HG03378 (cell line): ENCODE results near the gene CIPC.

Source experiments
- ATAC-seq: cut with Tn5 transposase; IDR thresholded peaks from one replicate; pipeline ENCODE4 v1.9.1; 2021; ENCODE audit warnings: mild to moderate bottlenecking, moderate library complexity; ENCODE audit not compliant: unreplicated experiment

CIPC gene

DNA sequence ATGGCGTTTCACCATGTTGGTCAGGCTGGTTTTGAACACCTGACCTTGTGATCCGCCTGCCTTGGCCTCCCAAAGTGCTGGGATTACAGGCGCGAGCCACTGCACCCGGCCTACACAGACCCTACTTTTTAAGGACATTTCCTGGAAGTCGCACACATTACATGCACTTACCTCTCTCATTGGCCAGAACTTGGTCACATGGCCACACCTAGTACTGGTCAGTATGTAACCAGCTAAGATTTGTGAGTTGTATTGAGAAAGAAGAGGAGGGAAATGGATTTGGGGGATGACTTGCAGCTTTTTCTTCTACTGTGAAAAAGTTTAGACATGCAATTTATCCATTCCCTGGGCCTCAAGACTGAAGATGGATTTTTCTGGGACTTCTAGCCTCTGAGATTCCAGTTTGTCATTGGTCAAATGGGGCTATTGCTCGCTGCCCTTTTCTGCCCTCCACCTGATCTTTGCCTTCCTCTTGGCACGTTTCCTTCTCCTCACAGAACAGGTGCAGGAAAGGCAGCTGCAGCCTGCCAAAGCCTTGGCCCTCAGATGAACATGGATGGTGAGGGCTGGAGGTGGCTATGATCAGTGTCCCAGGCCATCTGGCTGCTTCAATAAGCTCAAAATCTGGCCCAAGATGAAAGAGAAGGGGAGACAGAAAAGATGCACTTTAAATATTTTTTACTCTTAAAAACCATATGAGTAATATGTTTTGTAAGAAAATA lies 50.6 kb downstream of the CIPC start:
- no peak for ATAC-seq

- no peak for ATAC-seq
Observed at GRCh38 chr14:77151245-77151644, 53.2 kb downstream of the CIPC start.

DNA sequence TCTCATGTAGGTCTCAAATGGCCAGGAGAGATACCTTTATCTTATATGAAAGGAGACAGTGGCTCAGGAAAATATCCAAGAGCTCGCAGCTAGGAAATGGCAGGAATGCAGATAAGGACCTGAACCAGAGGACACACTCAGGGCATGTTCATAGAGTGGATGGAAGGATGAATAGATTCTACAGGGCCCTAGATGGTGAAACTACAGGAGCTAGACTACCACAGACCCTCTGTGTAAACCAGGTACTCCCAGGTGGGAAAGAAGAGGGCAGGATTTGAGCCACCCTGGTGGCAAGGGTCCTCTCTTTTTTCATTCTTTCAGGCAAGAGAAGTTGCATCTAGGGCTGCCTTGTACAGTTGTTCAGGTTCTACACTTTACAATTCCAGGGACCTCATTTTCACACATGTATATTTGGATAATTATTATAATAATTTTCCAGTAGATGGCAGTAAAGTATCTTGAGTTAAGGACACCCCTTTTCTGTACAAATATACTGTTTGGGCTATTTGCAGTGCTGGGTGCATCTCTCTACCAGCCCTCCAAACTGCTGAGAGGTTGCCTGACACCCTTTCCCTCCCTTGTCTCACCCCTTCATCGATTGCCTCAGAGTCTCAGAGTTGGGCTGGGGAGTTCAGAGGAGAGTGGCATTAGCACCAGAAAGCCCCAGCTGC lies 54.0 kb downstream of the CIPC start:
- no peak for ATAC-seq

DNA sequence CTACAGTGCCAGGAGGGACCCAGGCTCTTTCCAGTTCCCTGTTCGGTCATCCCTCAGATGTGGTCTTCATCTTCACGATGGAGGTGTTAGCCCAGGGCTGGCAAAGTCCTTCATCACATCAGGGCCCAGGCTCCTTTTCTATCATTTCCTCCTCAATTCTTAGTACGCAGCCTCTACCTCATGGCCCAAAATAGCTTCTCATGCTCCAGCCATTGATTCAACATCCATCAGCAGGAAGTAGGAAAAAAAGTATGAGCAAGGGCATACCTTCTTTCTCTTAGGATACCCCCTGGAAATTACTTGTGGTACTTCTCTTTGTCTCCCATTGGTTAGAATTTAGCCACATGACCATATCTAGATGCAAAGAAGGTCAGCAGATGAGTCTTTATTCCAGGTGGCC lies 55.7 kb downstream of the CIPC start:
- no peak for ATAC-seq

GRCh38 chr14:77154421-77154820 lies 56.4 kb downstream of the CIPC start:
- ATAC-seq = no peak

- ATAC-seq = no peak
Observed at GRCh38 chr14:77155083-77155482, 57.0 kb downstream of the CIPC start.

DNA sequence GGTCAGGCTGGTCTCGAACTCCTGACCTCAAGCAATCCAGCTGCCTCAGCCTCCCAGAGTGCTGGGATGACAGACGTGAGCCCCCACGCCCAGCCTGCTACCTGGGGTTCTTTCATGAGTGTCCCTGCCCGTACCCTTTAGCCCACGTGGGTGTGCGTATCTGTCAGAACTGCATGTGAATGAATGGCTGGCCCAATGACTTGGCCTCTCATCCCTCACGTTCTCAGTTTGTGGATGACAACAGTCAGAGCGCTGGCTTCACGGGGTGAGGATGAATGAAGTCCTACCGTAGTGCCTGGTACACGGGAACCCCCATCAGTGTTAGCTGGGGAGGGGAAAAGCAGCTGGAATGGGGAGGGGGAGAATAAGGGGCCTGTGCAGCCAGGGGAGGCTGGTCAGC lies 59.7 kb downstream of the CIPC start:
- ATAC-seq = no peak

- no peak for ATAC-seq
Observed at GRCh38 chr14:77158175-77158881, 60.3 kb downstream of the CIPC start.

DNA sequence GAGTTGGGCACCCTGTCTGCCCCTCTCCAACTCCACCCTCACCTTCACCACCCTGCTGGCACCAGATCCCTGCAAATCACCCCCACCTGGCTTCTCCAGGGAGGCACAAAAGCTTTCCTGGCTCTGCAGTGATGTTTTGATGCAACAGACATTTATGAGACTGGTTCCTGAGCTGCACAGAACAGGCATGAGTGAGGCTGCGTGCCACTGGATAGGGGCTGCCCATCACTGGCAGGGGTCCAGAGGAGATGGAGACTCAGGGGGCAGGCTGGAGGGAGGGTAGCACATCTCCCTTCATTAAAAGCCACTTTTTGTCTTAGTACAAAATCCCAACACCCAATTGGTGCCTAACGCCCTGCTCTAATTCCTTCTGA lies 60.8 kb downstream of the CIPC start:
- ATAC-seq = no peak

DNA sequence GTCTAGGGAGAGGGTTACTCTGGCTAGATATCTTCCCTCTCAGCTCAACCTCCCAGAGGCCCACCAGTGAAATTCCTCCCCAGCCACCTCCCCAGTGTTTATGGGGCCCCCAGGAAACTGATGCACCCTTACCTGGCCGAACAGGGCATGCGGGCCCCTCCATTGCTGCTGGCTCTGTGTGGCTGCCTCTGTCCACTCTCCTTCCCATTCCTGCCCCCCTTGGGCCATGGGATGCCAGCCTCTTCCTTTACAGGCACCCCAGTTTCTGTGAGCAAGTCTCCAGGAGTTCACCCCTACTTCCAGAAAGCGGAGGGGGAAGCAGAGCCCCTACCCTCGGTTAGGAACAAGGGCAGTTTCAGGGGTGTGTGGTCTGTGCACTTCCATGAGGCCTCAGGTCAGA lies 63.0 kb downstream of the CIPC start:
- ATAC-seq = no peak
